HCT116 (cell line): Measurements from ENCODE around the gene SH3BP1. TPM values are rescaled to one million over a fixed set of nuclear protein-coding genes. Genes with fewer than 3 reads are reported as not detected.

Source experiments
- ATAC-seq: fragments of 200-7000 bp; cut with Tn5 transposase; 2 replicates; pipeline ENCODE4 v1.9.1; 2020; ENCODE audit warnings: mild to moderate bottlenecking, moderate library complexity
- BruUV-seq: library from RNA; stranded (reverse); fragments of 400-500 nt; replicated peaks from 2 replicates; lab custom pipeline; 2021; lab: Mats Ljungman, UMichigan
- CTCF ChIA-PET: fragments of 300-600 bp; sonication (Branson Sonifier 250); formaldehyde crosslinking; loops from one replicate; lab custom pipeline; 2021; ENCODE audit warnings: antibody characterized with exemption; lab: Charles Lee
- POLR2A ChIA-PET: fragments of 300-600, 350-600 bp; sonication (Branson Sonifier 250); formaldehyde crosslinking; loops from one replicate; lab custom pipeline; 2021; ENCODE audit warnings: antibody characterized with exemption; lab: Charles Lee
- RAD21 ChIA-PET, 2 experiments: fragments of 300-600 bp; sonication (Branson Sonifier 250); formaldehyde crosslinking; loops; one replicate each; lab custom pipeline; 2023; ENCODE audit warnings: low total read pairs in 2 of 2; ENCODE audit not compliant: uncharacterized antibody in 2 of 2, unreplicated experiment in 2 of 2, low non-redundant PET in 1 of 2; lab: Charles Lee
- DNase-seq: peaks from one replicate; pipeline ENCODE4 v3.0.0-alpha.2; 2010; ENCODE audit warnings: low read depth, low spot score
- H2AFZ ChIP-seq: fragments of 200-600 bp; shearing (Covaris generic), sonication (generic); 2 replicates; pipeline ENCODE4 v1.6.1; 2017; ENCODE audit warnings: low read depth, mixed run types, mixed read lengths, antibody characterized with exemption, low read length; ENCODE audit not compliant: poor library complexity, severe bottlenecking
- H3K27ac ChIP-seq: 2 replicates; pipeline ENCODE4 v1.5.1; 2012; ENCODE audit warnings: low read depth, low read length
- H3K27me3 ChIP-seq: fragments of 200-600 bp; sonication (generic); 2 replicates; pipeline ENCODE4 v1.6.1; 2016; ENCODE audit warnings: mixed run types, low read length, mixed read lengths; ENCODE audit not compliant: insufficient read depth
- H3K36me3 ChIP-seq, 2 experiments: fragments of 200-500 bp in 1 of 2; fragments of 200-600 bp in 1 of 2; sonication (Bioruptor generic) in 1 of 2; sonication (generic) in 1 of 2; 2 replicates each; pipeline versions ENCODE4 v1.5.1 to v1.6.1; 2014 to 2016; ENCODE audit warnings: low read length in 2 of 2, inconsistent platforms in 1 of 2, mixed read lengths in 1 of 2, mixed run types in 1 of 2; ENCODE audit not compliant: insufficient read depth in 2 of 2, control insufficient read depth in 1 of 2
- H3K4me1 ChIP-seq, 2 experiments: fragments of 200-600 bp in 1 of 2; sonication (generic) in 1 of 2; 2 replicates each; pipeline versions ENCODE4 v1.5.1 to v1.6.1; 2012 to 2017; ENCODE audit warnings: low read length in 2 of 2, inconsistent platforms in 1 of 2, mild to moderate bottlenecking in 1 of 2, mixed read lengths in 1 of 2, mixed run types in 1 of 2, moderate library complexity in 1 of 2; ENCODE audit not compliant: insufficient read depth in 2 of 2, control insufficient read depth in 1 of 2
- H3K4me2 ChIP-seq: fragments of 200-600 bp; sonication (generic); 2 replicates; pipeline ENCODE4 v1.6.1; 2017; ENCODE audit warnings: mixed run types, low read length, mixed read lengths
- H3K4me3 ChIP-seq, 2 experiments: fragments of 200-600 bp in 1 of 2; sonication (generic) in 1 of 2; replicated peaks in 1 of 2; 2 replicates each; pipeline ENCODE4 v1.5.1; 2011 to 2016; ENCODE audit warnings: low read length in 2 of 2, control low read depth in 1 of 2, low read depth in 1 of 2, mild to moderate bottlenecking in 1 of 2, mixed read lengths in 1 of 2, mixed run types in 1 of 2
- H3K79me2 ChIP-seq: fragments of 200-600 bp; sonication (generic); 2 replicates; pipeline ENCODE4 v1.6.1; 2017; ENCODE audit warnings: mild to moderate bottlenecking, mixed run types, low read length, moderate library complexity, mixed read lengths; ENCODE audit not compliant: insufficient read depth
- H3K9ac ChIP-seq: fragments of 200-600 bp; sonication (generic); 2 replicates; pipeline ENCODE4 v1.6.1; 2016; ENCODE audit warnings: low read length, mixed read lengths
- H3K9me2 ChIP-seq: fragments of 200-600 bp; sonication (generic), shearing (Covaris generic); 2 replicates; pipeline ENCODE4 v1.6.1; 2017; ENCODE audit warnings: mixed run types, mild to moderate bottlenecking, moderate library complexity; ENCODE audit not compliant: insufficient read depth
- H3K9me3 ChIP-seq, 2 experiments: fragments of 200-500 bp in 1 of 2; fragments of 200-600 bp in 1 of 2; sonication (Bioruptor generic) in 1 of 2; sonication (generic) in 1 of 2; 2 replicates each; pipeline ENCODE4 v1.6.1; 2014 to 2017; ENCODE audit warnings: low read length in 2 of 2, mixed read lengths in 2 of 2, inconsistent platforms in 1 of 2, low read depth in 1 of 2, mild to moderate bottlenecking in 1 of 2, mixed run types in 1 of 2, moderate library complexity in 1 of 2; ENCODE audit not compliant: control insufficient read depth in 1 of 2, insufficient read depth in 1 of 2
- H4K20me1 ChIP-seq: fragments of 200-600 bp; sonication (generic), shearing (Covaris generic); 2 replicates; pipeline ENCODE4 v1.6.1; 2017; ENCODE audit warnings: mixed run types, mild to moderate bottlenecking, moderate library complexity; ENCODE audit not compliant: insufficient read depth
- CTCF ChIP-seq, 3 experiments: fragments of 200-600 bp in 1 of 3; sonication (generic) in 1 of 3; IDR thresholded peaks in 2 of 3; conservative IDR thresholded peaks in 1 of 3; 2 replicates each; pipeline ENCODE4 v1.5.1; 2012 to 2017; ENCODE audit warnings: low read depth in 2 of 3, low read length in 2 of 3, antibody characterized with exemption in 1 of 3, borderline replicate concordance in 1 of 3, control low read depth in 1 of 3, mild to moderate bottlenecking in 1 of 3, mixed read lengths in 1 of 3, mixed run types in 1 of 3, moderate library complexity in 1 of 3; ENCODE audit not compliant: insufficient read depth in 1 of 3
- EGR1 ChIP-seq: IDR thresholded peaks from 2 replicates; pipeline ENCODE4 v1.6.1; 2012; ENCODE audit warnings: low read depth
- ELF1 ChIP-seq: IDR thresholded peaks from 2 replicates; pipeline ENCODE4 v1.6.1; 2012; ENCODE audit warnings: low read depth, borderline replicate concordance
- EZH2 ChIP-seq: fragments of 200-600 bp; sonication (generic); IDR thresholded peaks from 2 replicates; pipeline ENCODE4 v1.6.1; 2017; ENCODE audit warnings: antibody characterized with exemption, mixed run types
- EZH2phosphoT487 ChIP-seq: fragments of 200-600 bp; IDR thresholded peaks from 2 replicates; pipeline ENCODE4 v1.6.1; 2018; ENCODE audit warnings: antibody characterized with exemption, borderline replicate concordance
- FOSL1 ChIP-seq: IDR thresholded peaks from 2 replicates; pipeline ENCODE4 v1.6.1; 2012; ENCODE audit warnings: low read depth
- JUND ChIP-seq: IDR thresholded peaks from 2 replicates; pipeline ENCODE4 v1.6.1; 2012
- MAX ChIP-seq: IDR thresholded peaks from 2 replicates; pipeline ENCODE4 v1.6.1; 2012
- POLR2A ChIP-seq: IDR thresholded peaks from 2 replicates; pipeline ENCODE4 v1.7.0; 2011; ENCODE audit warnings: borderline replicate concordance; ENCODE audit not compliant: insufficient read depth, insufficient read length; ENCODE audit errors: extremely low read depth
- POLR2AphosphoS5 ChIP-seq: IDR thresholded peaks from 2 replicates; pipeline ENCODE4 v1.6.1; 2011; ENCODE audit warnings: mild to moderate bottlenecking, low read depth, low read length, moderate library complexity
- RAD21 ChIP-seq: IDR thresholded peaks from 2 replicates; pipeline ENCODE4 v1.6.1; 2012; ENCODE audit warnings: low read depth, mild to moderate bottlenecking
- REST ChIP-seq: IDR thresholded peaks from 2 replicates; pipeline ENCODE4 v1.6.1; 2012; ENCODE audit warnings: low read depth
- SP1 ChIP-seq: IDR thresholded peaks from 2 replicates; pipeline ENCODE4 v1.6.1; 2012; ENCODE audit warnings: low read depth
- SRF ChIP-seq: IDR thresholded peaks from 2 replicates; pipeline ENCODE4 v1.6.1; 2012; ENCODE audit warnings: low read depth
- TCF7L2 ChIP-seq: IDR thresholded peaks from 2 replicates; pipeline ENCODE4 v1.7.0; 2011; ENCODE audit warnings: borderline replicate concordance, inconsistent platforms; ENCODE audit not compliant: insufficient read depth, insufficient read length; ENCODE audit errors: extremely low read depth
- YY1 ChIP-seq: IDR thresholded peaks from 2 replicates; pipeline ENCODE4 v1.6.1; 2011; ENCODE audit warnings: low read length, low read depth, moderate library complexity, mild to moderate bottlenecking; ENCODE audit not compliant: insufficient replicate concordance; ENCODE audit errors: extremely low read depth
- ZFX ChIP-seq: fragments of 450-650 bp; IDR thresholded peaks from 2 replicates; pipeline ENCODE4 v1.6.1; 2017
- intact Hi-C: fragments of 100-400 bp; cut with micrococcal nuclease; formaldehyde crosslinking; loops from 2 replicates; pipeline ENCODE4 v1.10.0; 2022
- total RNA-seq: library from RNA; stranded (reverse); gene quantifications from one replicate; pipeline ENCODE4 v1.2.1, GENCODE V29; 2021; ENCODE audit not compliant: unreplicated experiment
- TF ChIP-seq, protein P1 (sequence below): IDR thresholded peaks from 2 replicates; pipeline ENCODE4 v1.6.1; 2011; ENCODE audit warnings: mild to moderate bottlenecking, low read length, moderate library complexity; ENCODE audit not compliant: insufficient replicate concordance; ENCODE audit errors: extremely low read depth
- TF ChIP-seq, protein P2 (sequence below): IDR thresholded peaks from 2 replicates; pipeline ENCODE4 v1.6.1; 2012

SH3BP1 gene
- total RNA-seq, 1 experiment from 2014 or later: 48.4 TPM

GRCh38 chr22:37643225-37643847 lies 3.9 kb downstream of the SH3BP1 start:
- DNase-seq (no peak), ATAC-seq (peak; percentile 73)
- H3K36me3 ChIP-seq: peaks cover 8 to 21% of the 10 kb centered on the region in 2 experiments; a peak in 3 of 4 replicates
- H3K79me2 ChIP-seq: peaks cover 14% of the 10 kb centered on the region
- ChIA-PET CTCF (interaction anchor here (0.6 to 2.7 kb wide), 33 partner anchors 10 to 220 kb away, joined by 3 to 38 read pairs (median 4); partner anchors contain the start of genes GCAT, GGA1, LGALS1 and NOL12), RAD21 (interaction anchor here (0.5 to 2.2 kb wide), 7 partner anchors 15 to 149 kb away, joined by 3 to 15 read pairs (median 4); partner anchors contain the start of genes NOL12 (in 1 of the 2) and PDXP (in 1 of the 2)), POLR2A (interaction anchor here (0.7 to 3.6 kb wide), 10 partner anchors 10 to 171 kb away, joined by 3 to 21 read pairs (median 4); partner anchors contain the start of genes GGA1, LGALS1 and PDXP)
- no peak overlapping the region for H3K4me3 ChIP-seq
- H3K4me1 ChIP-seq: peaks cover 34 to 60% of the 10 kb centered on the region in 2 experiments
- H3K9me2 ChIP-seq: no peaks in the 10 kb centered on the region
- no peak overlapping the region for H2AFZ ChIP-seq
- BruUV-seq: no TSS peak
- no peaks in the 10 kb centered on the region for H3K27me3 ChIP-seq
- intact Hi-C loops: loop anchor here (2.0 kb wide), 1 partner anchor 37 kb away; no protein-coding TSS in a partner anchor
- no peak overlapping the region for H3K4me2 ChIP-seq
- H4K20me1 ChIP-seq: no peaks in the 10 kb centered on the region
- no peak overlapping the region for H3K27ac ChIP-seq
- no peaks in the 10 kb centered on the region for H3K9me3 ChIP-seq
- H3K9ac ChIP-seq: no peak overlapping the region
- TF ChIP-seq CTCF (IDR thresholded peaks at IDR 0.05 in 2 of 3, conservative IDR thresholded peaks at IDR 0.05 in 1 of 3; ENCODE audit: borderline replicate concordance in 1 of 3, insufficient read depth in 1 of 3, low read depth in 2 of 3, low read length in 2 of 3) (peak; percentile 85 to 94 (median 93)), EGR1 (no peak), SRF (no peak), EZH2phosphoT487 (no peak), YY1 (peak; percentile 24), EZH2 (no peak), ELF1 (no peak), TCF7L2 (no peak), JUND (no peak), ZFX (no peak; the same call in 1 of the 2 replicates), SP1 (no peak), POLR2A (no peak), MAX (no peak), REST (no peak), POLR2AphosphoS5 (no peak), RAD21 (peak; percentile 81), FOSL1 (no peak)
- TF ChIP-seq, protein P1, sequence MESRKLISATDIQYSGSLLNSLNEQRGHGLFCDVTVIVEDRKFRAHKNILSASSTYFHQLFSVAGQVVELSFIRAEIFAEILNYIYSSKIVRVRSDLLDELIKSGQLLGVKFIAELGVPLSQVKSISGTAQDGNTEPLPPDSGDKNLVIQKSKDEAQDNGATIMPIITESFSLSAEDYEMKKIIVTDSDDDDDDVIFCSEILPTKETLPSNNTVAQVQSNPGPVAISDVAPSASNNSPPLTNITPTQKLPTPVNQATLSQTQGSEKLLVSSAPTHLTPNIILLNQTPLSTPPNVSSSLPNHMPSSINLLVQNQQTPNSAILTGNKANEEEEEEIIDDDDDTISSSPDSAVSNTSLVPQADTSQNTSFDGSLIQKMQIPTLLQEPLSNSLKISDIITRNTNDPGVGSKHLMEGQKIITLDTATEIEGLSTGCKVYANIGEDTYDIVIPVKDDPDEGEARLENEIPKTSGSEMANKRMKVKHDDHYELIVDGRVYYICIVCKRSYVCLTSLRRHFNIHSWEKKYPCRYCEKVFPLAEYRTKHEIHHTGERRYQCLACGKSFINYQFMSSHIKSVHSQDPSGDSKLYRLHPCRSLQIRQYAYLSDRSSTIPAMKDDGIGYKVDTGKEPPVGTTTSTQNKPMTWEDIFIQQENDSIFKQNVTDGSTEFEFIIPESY: no peak
- TF ChIP-seq, protein P2, sequence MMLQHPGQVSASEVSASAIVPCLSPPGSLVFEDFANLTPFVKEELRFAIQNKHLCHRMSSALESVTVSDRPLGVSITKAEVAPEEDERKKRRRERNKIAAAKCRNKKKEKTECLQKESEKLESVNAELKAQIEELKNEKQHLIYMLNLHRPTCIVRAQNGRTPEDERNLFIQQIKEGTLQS: no peak
